ENCODE measurements around the gene FBXO28. TPM values are rescaled to one million over a fixed set of nuclear protein-coding genes. Genes with fewer than 3 reads are reported as not detected.
"Not testable (repeated sequence)": the region's sequence is repeated elsewhere in the genome, so short reads cannot be mapped to it uniquely, and the experiment has no call there.

FBXO28 gene
- total and polyA plus RNA-seq, 4 donors: 6.8 to 27.4 (median 17.8) TPM

DNA sequence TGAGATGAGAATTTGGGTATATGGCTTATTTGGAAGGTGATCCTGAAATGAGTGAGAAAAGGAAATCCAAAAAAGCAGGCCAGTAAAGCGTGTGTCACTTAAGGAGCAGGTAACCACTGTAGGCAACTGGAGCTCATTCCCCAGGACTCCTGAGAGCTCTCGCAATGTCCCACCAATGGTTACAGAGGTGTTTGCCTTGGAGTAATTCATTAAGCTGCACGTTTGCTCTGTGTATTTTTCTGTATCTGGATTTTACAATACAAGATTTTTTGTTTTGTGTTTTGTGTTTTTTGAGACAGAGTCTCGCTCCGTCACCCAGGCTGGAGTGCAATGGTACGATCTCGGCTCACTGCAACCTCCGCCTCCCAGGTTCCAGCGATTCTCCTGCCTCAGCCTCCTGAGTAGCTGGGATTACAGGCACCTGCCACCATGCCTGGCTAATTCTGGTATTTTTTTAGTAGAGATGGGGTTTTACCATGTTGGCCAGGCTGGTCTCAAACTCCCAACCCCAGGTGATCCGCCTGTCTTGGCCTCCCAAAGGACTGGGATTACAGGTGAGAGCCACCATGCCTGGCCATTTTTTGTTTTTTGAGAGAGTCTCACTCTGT, 92.1 kb downstream of the FBXO28 start:
- WGBS, 2 donors: 85 to 93% methylated on average over 10 of the region's 10 CpGs
- H3K4me3 ChIP-seq (ENCODE audit: low read length in 2 of 2); H3K27ac ChIP-seq (ENCODE audit: low read depth in 1 of 2, low read length in 2 of 2); H3K36me3 ChIP-seq (ENCODE audit: control insufficient read depth in 1 of 2, insufficient read depth in 2 of 2, low read length in 1 of 2); H3K27me3 ChIP-seq (ENCODE audit: control insufficient read depth in 1 of 2, insufficient read depth in 2 of 2, low read length in 1 of 2); ATAC-seq (ENCODE audit: low FRiP score); intact Hi-C loops (cut with DNase I); H3K9me3 ChIP-seq (ENCODE audit: control insufficient read depth, low read length); H3K4me1 ChIP-seq (ENCODE audit: control insufficient read depth in 1 of 2, insufficient read depth in 2 of 2, low read length in 2 of 2); DNase-seq: not testable (repeated sequence)

DNA sequence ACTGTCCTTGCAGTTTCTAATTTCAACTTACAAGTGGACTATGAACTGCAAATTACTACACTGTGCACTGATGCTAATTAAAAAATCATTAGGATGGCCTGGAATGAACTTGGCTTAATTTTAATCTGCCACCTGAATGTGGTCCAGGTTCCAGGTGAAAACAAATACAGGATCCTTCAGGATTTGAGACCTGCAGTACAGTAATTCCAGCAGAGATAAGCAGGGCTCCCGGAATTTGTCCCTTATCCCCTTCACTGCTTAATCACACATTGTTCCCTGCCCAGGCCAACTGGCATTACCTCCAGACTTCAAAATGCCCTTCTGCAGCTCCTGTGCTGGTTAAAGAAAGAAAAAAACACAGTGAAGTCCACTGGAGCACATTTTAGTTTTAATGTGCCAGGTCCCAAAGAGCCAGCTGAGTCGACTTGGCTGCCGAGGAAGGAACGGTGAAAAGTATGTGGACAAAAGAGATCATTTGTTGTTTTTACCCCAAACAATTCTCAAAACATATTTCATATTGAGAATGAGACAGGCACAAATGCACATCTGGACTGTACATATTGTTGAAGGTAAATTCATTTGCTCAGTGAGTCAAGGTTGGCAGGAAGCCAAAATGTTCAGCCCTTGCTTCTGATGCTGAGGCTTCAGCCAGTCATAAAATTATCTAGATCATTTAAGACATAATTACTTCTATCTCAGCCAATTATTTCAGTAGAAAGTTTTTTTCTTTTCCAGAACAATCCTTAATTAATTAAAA, 97.5 kb downstream of the FBXO28 start:
- no peak for ATAC-seq (ENCODE audit: low FRiP score)
- Histone ChIP-seq H3K27ac (ENCODE audit: low read depth in 1 of 2, low read length in 2 of 2) (no peak overlapping the region), H3K9me3 (ENCODE audit: control insufficient read depth, low read length) (no peaks in the 10 kb centered on the region), H3K4me3 (ENCODE audit: low read length in 2 of 2) (no peak overlapping the region), H3K4me1 (ENCODE audit: control insufficient read depth in 1 of 2, insufficient read depth in 2 of 2, low read length in 2 of 2) (no peaks in the 10 kb centered on the region), H3K36me3 (ENCODE audit: control insufficient read depth in 1 of 2, insufficient read depth in 2 of 2, low read length in 1 of 2) (no peaks in the 10 kb centered on the region), H3K27me3 (ENCODE audit: control insufficient read depth in 1 of 2, insufficient read depth in 2 of 2, low read length in 1 of 2) (no peaks in the 10 kb centered on the region)
- WGBS, 2 donors: 6 to 7% methylated on average over 4 of the region's 4 CpGs
- no peak for DNase-seq
- intact Hi-C loops (cut with DNase I): no loop called here

Other genes starting within 250 kb of the FBXO28 start
- gene DEGS1, start 69.1 kb downstream of the FBXO28 start, total RNA-seq: 10 to 100 TPM; 75.1 to 77.5 TPM
- 10 to 100 TPM; 69.1 to 70.5 TPM for gene DEGS1, start 69.1 kb downstream of the FBXO28 start, polyA plus RNA-seq
- 10 to 100 TPM; 19.8 to 27.9 TPM for gene NVL, start 216.1 kb downstream of the FBXO28 start, total RNA-seq
- gene NVL, start 216.1 kb downstream of the FBXO28 start, polyA plus RNA-seq: 10 to 100 TPM; 15.7 to 28.5 TPM
- gene CNIH4, start 242.8 kb downstream of the FBXO28 start, total RNA-seq: 10 to 100 TPM; 45.3 to 45.6 TPM
- gene CNIH4, start 242.8 kb downstream of the FBXO28 start, polyA plus RNA-seq: 10 to 100 TPM; 44.0 to 49.1 TPM

Data from aorta (tissue), 5 donors.